ENCODE results near the gene GREM2.

DNA sequence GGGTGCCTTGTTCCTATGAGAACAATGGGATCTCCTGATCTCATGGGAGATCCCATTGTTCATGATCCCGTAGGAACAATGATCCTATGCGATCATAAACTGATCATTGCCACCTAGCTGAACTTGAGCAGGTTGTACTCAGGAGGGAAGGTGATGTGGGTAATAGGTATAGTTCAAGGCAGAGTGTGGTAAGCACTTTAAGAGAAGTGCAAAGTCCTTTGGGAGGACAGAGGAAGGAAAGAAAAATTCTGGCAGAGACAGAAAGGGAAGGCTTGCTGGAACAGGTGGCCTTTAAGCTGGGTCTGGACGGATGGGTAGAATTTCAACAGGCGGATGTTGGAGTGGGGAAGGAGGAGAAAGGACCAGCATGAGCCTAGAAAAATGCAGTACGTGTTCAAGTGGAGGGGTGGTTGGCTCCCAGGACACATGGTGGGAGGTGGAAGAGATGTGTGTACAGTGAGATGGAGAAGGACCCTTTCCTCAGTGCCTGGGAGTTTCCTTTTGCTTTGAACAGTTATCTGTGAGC is 22.3 kb downstream of the GREM2 start:
- TF ChIP-seq YY1 (IDR thresholded peaks at IDR 0.05; ENCODE audit: insufficient read depth, insufficient read length) (no peak), SUZ12 (IDR thresholded peaks at IDR 0.05; ENCODE audit: extremely low read depth, insufficient read depth, insufficient read length) (no peak)

All from NT2/D1 (cell line).